Measurements from ENCODE around the gene CCR7. TPM values are rescaled to one million over a fixed set of nuclear protein-coding genes. Genes with fewer than 3 reads are reported as not detected.

The CCR7 gene, protein sequence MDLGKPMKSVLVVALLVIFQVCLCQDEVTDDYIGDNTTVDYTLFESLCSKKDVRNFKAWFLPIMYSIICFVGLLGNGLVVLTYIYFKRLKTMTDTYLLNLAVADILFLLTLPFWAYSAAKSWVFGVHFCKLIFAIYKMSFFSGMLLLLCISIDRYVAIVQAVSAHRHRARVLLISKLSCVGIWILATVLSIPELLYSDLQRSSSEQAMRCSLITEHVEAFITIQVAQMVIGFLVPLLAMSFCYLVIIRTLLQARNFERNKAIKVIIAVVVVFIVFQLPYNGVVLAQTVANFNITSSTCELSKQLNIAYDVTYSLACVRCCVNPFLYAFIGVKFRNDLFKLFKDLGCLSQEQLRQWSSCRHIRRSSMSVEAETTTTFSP
- total RNA-seq (2014; rRNA removed; shearing (Covaris generic)): not detected in 2 replicates

GRCh38 chr17:40564883-40565768 lies at the start of gene CCR7:
Gene CCR7, minus strand, starts transcription at chr17:40565472. Its CDS starts 63 bp downstream, at chr17:40565409.

Other genes with a start within 250 kb of the CCR7 start
- gene GJD3, start 200.7 kb downstream of the CCR7 start, total RNA-seq (2014; rRNA removed; shearing (Covaris generic)): not detected in 2 replicates
- 127 and 132 TPM in 2 replicates for gene TOP2A, start 147.6 kb downstream of the CCR7 start, total RNA-seq (2014; rRNA removed; shearing (Covaris generic))
- 40.4 and 43.1 TPM in 2 replicates for gene IGFBP4, start 122.0 kb downstream of the CCR7 start, total RNA-seq (2014; rRNA removed; shearing (Covaris generic))
- gene TNS4, start 63.8 kb downstream of the CCR7 start, total RNA-seq (2014; rRNA removed; shearing (Covaris generic)): 0.08 and 0.27 TPM in 2 replicates
- gene SMARCE1, start 82.3 kb upstream of the CCR7 start, total RNA-seq (2014; rRNA removed; shearing (Covaris generic)): 90.3 and 93.7 TPM in 2 replicates
- not detected in 2 replicates for gene KRT222, start 99.7 kb upstream of the CCR7 start, total RNA-seq (2014; rRNA removed; shearing (Covaris generic))
- gene KRT24, start 138.3 kb upstream of the CCR7 start, total RNA-seq (2014; rRNA removed; shearing (Covaris generic)): not detected in 2 replicates
- not detected in 2 replicates for gene KRT25, start 189.9 kb upstream of the CCR7 start, total RNA-seq (2014; rRNA removed; shearing (Covaris generic))
- gene KRT26, start 206.7 kb upstream of the CCR7 start, total RNA-seq (2014; rRNA removed; shearing (Covaris generic)): not detected in 2 replicates
- gene KRT27, start 217.1 kb upstream of the CCR7 start, total RNA-seq (2014; rRNA removed; shearing (Covaris generic)): not detected in 2 replicates
- not detected in 2 replicates for gene KRT28, start 234.5 kb upstream of the CCR7 start, total RNA-seq (2014; rRNA removed; shearing (Covaris generic))